ENCODE results near the gene SPINK1.
"Not testable (repeated sequence)": the region's sequence is repeated elsewhere in the genome, so short reads cannot be mapped to it uniquely, and the experiment has no call there.

The SPINK1 gene

GRCh38 chr5:147854894-147855773, 23.7 kb upstream of the SPINK1 start:
- no peak for DNase-seq (ENCODE audit: low read depth, low spot score)

- DNase-seq (ENCODE audit: low read depth, low spot score): no peak
Measured at GRCh38 chr5:147854331-147854730, 22.9 kb upstream of the SPINK1 start.

GRCh38 chr5:147853372-147853987, 22.0 kb upstream of the SPINK1 start:
- DNase-seq (ENCODE audit: low read depth, low spot score): no peak

DNA sequence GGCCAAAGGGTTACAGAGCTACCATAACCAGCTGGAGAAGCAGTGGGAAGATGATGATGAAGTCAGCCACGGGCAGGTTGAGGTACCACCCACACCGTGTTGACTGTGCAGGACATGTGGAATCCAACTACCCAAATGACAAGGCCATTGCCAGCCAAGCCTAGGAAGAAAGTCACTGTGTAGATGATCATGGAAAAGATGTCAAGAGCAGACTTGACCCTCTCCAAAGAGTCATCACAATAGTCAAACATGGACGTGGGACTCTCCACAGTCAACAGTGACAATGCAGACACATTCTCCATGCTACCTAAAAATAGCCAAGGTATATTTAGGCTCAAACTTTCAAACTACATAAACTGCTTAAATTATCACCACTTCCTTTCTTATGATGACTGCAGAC, 20.9 kb upstream of the SPINK1 start:
- no peak for DNase-seq (ENCODE audit: low read depth, low spot score)

DNA sequence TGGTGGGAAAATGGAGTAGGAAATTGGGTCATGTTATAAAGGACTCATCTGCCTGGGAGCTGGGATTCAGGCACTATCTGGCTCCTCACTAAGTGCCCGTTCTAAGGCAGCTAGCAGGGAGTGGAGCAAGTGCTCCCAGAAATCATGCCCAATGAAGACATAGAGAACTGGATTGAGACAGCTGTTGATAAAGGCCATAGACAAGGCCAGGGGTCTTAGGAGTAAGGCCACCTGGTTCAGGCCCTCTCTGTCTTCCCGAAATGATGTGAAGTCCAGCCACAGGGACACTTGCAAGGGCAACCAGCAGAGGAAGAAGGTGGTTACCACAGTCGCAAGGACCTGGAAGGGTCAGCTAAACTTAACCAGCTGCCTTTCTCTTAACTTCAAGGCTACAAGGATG, 20.1 kb upstream of the SPINK1 start:
- no peak for DNase-seq (ENCODE audit: low read depth, low spot score)

DNA sequence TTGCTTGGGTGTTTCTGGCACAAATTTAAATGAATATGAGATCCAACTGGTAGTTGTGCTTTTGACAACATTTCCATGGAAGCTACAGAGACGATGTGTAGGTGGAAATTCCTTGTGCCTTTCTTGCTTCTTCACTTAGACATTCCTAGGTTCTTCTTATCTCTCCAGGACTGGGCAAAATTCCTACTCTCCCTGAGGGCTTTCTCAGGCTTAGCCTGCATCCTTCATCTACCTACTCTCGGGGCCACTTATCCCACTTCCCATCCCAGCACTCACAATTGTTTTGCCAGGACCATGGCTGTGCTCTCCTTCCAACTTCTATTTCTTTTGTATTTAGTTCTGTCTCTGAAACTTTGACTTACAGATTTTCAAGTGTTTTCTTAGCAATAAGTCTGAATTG, 17.8 kb upstream of the SPINK1 start:
- no peak for DNase-seq (ENCODE audit: low read depth, low spot score)

GRCh38 chr5:147845618-147846017, 14.1 kb upstream of the SPINK1 start:
- DNase-seq (ENCODE audit: low read depth, low spot score): no peak

DNA sequence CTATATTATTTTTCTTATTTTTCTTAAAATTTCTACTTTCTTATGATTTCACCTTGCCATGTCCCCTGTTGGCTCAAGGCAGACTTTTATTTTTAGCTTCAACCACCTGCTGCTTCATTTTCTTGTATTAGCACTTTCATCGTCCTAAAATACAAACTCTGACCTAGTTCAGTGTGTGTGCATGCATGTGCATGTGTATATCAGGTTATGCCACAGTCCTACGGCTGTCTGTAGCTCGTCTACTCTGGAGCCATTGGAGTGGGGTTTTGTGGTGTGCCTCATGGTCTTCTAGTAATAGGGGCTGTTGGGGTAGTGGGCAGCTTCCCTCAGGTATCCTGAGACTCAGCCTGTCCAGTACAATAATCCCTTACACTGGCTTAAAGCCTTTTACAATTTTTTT, 13.4 kb upstream of the SPINK1 start:
- DNase-seq (ENCODE audit: low read depth, low spot score): no peak

DNA sequence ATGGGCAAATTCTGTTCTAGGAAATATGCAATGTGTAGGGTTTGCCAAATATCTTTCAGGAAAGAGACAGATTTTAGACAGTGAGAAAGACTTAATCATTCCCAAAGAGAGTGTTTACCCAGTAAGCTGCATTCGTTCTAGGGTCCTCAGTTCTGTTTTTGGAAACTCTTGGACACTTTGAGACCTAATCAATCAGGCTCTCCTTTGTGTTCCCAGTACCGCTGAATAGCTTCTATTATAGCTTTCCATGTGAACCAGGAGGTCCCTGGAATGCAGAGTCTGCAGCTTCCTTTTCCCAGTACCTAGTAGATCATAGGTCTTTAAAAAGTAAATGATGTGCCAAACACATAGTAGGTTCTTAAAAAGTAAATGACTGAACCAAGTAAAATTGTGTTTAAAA, 11.4 kb upstream of the SPINK1 start:
- DNase-seq (ENCODE audit: low read depth, low spot score): no peak

DNA sequence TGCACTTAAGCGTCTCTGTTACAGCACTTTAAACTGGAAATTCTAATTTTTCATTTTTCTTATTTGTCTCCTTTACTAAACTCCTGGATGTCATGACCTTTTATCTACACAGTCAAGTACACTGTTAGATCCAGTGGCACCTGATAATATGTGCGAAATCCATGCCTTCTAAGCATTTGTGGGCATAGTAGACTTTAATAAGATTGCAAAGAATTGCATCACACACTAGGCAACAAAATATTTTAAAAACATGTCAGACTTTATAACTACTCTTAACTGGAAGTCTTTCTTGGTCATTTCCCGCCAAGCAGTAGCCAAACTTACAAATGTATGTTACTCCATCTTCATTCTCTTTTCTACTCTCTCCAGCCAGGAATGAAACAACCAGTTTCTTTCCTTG, 5.0 kb upstream of the SPINK1 start:
- DNase-seq (ENCODE audit: low read depth, low spot score): no peak

DNA sequence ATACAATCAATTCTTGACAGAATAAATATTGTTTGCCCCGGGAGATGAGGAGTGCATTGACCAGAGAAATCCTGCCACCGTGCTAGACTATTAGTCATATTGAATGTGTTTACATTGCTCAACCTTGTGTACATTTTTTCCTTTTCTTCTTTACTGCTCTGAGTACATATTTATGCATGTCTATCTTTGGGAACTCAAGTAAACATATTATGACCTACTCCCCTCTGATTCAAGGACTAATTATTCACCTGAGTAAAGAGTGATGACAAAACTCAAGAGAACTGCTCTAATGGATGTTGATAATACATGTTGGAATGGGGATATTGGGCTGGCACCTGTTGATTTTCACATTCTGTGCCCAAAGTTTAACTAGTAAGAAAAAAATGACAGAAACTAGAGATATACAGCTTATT, 3.9 kb upstream of the SPINK1 start:
- DNase-seq (ENCODE audit: low read depth, low spot score): no peak

GRCh38 chr5:147832541-147832940, 1.1 kb upstream of the SPINK1 start:
- no peak for DNase-seq (ENCODE audit: low read depth, low spot score)

DNA sequence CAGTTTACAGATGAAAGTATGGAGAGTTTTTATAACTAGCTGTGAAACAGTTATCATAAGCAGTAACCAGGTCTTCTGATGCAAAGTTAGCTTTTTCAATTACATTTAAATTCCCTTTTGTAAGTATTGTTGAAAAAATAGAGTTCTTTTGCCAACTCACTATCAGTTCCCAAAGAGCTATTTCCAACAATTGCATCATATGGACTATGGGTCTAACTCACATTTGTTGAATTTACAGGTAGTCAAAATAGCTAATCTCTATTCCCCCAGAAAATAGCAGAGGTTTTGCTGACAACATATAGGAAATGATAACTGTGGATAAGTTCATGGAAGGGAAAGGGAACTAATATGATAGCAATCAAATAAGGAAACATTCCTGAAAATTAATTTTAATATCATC, 1.4 kb downstream of the SPINK1 start:
- no peak for DNase-seq (ENCODE audit: low read depth, low spot score)

DNA sequence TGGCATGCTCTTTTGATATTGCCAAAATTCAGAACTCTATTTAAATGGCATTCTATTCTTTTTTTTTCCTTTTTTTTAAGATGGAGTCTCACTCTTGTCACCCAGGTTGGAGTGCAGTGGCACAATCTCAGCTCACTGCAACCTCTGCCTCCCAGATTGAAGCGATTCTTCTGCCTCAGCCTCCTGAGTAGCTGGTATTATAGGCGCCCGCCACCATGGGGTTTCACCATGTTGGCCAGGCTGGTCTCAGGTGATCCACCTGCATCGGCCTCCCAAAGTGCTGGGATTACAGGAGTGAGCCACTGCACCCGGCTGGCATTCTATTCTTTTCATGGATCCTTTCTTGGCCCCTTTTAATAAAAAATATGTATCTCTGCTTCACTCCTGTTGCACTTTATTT, 4.5 kb downstream of the SPINK1 start:
- DNase-seq (ENCODE audit: low read depth, low spot score): not testable (repeated sequence)

DNA sequence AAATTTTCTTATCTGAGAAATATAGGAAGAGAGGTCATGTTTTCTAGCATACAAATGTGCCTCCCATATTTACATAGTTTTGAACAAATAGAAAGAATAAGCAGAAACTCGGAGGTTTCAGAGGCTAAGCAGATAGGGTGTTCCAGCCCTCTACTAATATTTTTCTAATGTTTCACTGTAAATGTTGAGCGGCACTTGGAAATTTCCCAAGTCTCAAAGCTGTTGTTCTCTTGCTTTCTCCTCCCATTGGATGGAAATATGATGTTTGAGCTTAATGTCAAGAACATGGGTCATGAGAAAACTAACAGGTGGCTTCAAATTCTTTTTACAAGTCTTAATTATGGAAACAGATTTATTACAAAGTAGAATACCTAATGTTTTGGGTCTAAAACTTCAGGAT, 5.1 kb downstream of the SPINK1 start:
- no peak for DNase-seq (ENCODE audit: low read depth, low spot score)

GRCh38 chr5:147822686-147823491, 8.6 kb downstream of the SPINK1 start:
- DNase-seq (ENCODE audit: low read depth, low spot score): no peak

- DNase-seq (ENCODE audit: low read depth, low spot score): not testable (repeated sequence)
Measured at GRCh38 chr5:147822222-147822621, 9.2 kb downstream of the SPINK1 start.

DNA sequence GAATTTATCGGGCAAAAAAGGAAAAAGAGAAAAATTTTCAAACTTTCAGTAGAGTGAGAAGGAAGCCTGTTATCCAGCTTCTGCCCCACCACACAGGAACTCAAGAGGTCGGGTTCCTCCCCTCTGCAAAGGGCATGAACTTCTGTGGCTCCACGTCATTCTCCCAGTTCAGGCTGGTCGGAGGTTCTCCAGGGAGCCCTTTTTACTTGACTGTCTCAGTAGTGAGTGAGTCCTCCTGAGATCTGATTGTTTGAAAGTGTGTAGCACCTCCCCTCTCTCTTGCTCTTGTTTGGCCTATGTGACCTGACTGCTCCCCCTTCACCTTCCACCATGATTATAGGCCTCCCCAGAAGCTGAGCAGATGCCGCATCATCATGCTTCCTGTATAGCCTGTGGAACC, 9.7 kb downstream of the SPINK1 start:
- no peak for DNase-seq (ENCODE audit: low read depth, low spot score)

DNA sequence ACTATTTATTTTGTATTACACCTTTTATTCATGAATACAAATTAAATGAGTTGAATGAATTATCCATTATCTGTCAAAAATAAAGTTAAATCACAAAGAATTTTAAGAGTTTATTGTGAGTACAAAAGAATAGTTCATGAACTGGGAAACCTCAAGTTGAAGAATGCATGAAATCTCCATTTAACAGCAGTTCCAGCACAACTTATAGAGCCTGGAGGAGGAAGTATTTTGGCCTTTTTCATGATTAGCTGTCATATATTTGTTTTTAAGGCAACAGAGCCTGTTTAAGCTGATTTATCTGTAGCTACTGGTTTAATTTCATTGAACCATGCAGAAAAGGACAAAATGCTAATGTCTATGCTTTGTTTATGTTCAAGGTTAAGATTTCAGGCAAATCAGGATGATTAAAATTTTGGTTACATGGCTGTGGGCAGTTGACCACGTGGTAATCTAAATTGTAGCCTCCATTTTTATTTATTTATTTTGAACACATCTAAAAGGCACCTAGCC, 12.2 kb downstream of the SPINK1 start:
- no peak for DNase-seq (ENCODE audit: low read depth, low spot score)

DNA sequence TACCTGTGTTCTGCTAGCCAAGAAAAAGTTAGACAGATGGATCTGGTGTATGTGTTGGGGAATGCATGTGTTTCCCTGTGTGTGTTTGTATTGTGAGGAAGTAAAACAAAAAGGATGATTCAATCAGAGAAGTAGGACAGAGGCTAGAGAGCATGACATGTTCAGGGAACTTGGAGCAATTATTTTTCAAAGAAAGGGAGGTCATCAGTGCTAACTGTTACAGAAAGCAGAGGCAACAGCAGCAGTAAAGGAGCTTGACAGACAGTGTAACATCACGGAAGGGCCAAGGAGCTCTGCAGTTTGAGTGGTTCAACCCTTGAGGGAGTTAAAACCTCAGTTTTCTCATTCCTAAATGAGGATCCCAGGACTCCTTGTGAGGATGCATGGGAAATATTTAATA, 13.2 kb downstream of the SPINK1 start:
- DNase-seq (ENCODE audit: low read depth, low spot score): no peak

DNA sequence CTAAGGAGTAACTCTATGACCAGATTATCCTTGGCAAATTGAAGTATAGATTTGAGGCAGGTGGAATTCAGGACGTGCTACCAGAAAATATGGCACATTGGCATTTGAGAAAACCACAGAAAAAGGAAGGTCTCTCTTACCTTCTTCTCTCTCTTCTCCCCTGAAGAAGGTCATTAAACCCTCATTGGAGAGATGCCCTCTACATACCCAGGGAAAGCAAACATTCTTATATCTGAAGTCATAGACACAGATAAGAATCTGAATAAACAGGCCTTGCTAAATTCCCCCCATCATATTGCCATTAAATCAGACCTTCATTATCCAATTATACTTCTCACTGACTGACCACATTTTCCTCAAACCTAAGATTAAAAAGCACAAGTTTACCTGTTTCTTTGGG, 17.8 kb downstream of the SPINK1 start:
- no peak for DNase-seq (ENCODE audit: low read depth, low spot score)
